HG03442 (cell line): ENCODE measurements around the gene ZNF577.
"Not testable (repeated sequence)": the region's sequence is repeated elsewhere in the genome, so short reads cannot be mapped to it uniquely, and the experiment has no call there.

ENCODE experiments used
- ATAC-seq: cut with Tn5 transposase; IDR thresholded peaks from one replicate; pipeline ENCODE4 v1.9.1; 2021; ENCODE audit warnings: mild to moderate bottlenecking, moderate library complexity; ENCODE audit not compliant: unreplicated experiment

The ZNF577 gene

GRCh38 chr19:51887522-51888498, at the start of gene ZNF577:
Gene ZNF577 (minus strand): TSS chr19:51887951. CDS start chr19:51880382, 7,569 bp downstream.
- no peak for ATAC-seq

GRCh38 chr19:51931921-51932320, 44.2 kb upstream of the ZNF577 start:
- no peak for ATAC-seq

DNA sequence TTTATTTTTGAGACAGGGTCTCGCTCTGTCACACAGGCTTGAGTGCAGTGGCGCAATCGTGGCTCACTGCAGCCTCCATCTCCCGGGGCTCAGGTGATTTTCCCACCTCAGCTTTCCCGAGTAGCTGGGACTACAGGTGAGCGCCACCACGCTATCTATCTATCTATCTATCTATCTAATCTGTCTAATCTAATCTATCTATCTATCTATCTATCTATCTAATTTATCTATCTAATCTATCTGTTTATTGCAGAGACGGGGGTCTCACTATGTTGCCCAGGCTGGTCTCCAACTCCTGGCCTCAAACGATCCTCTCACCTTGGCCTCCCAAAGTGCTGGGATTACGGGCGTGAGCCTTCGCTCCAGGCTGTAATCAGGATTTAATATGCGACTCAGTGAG, 40.1 kb upstream of the ZNF577 start:
- ATAC-seq = no peak

DNA sequence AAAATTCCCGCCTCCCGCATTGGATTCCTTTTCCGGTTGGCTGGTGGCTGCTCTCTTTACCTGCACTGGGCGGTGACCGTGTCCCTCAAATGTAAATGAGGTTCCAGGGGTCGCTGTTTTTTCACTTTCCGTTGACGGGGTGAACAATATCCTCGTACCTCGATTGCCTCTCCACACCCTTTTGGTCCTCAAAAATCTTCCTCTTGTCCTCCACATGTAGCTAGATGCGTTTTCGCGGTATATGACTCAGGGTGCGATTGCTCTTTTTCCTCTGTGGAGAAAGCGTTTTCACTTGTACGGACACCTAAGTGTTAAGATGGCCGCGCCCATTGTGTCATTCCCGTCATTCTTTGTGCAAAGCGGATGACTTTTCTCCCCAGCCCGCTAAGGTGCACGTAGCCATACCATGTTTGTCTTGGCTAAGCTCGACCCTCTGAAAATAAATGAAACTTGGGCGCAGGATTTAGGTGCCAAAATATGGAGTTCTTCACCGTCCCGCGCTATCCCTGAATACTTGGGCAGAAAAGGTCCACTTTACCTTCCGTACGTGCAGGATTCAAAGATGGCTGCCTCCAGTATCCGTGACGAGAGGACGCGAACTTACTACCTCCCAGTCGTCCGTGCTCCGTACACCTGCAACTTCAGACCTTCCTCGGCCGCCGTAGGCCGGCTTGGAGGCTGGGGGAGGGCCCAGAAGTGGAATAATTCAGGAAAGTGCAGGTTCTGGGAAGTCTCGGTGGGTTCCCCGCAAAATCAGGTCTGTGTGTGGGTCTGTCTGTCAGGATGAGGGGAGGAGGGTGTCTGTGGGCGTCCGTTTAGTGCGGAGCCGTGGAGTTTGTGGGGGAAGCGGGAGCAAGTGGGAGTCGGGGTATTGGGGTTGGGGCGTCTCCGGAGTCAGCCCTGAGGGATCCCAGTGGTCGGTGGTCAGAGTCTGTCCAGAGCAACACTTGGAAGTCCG, 39.3 kb upstream of the ZNF577 start, which contains the start of gene ZNF613:
Gene ZNF613, plus strand, starts transcription at position 689 of the 958 bp plus-strand sequence. CDS start 8,749 bp downstream, outside the sequence.
- peak; percentile 75 for ATAC-seq

DNA sequence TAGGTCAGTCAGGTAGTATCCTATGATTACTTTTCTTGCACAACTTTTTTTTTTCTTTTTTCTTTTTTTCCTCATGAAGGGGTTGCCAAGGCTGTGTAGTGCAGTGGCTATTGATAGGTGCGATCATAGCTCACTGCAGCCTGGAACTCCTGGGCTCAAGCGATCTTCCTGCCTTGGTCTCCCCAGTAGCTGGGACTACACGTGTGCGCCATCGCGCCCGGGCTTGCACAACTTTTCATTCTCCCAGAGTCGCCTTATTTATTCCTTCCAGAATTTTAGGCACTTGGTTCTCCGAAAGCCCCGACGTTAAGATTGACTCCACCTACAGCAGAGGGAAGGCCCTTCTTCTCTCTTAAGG, 38.7 kb upstream of the ZNF577 start:
- ATAC-seq = no peak

- ATAC-seq = no peak
Observed at GRCh38 chr19:51921949-51922348, 34.2 kb upstream of the ZNF577 start.

DNA sequence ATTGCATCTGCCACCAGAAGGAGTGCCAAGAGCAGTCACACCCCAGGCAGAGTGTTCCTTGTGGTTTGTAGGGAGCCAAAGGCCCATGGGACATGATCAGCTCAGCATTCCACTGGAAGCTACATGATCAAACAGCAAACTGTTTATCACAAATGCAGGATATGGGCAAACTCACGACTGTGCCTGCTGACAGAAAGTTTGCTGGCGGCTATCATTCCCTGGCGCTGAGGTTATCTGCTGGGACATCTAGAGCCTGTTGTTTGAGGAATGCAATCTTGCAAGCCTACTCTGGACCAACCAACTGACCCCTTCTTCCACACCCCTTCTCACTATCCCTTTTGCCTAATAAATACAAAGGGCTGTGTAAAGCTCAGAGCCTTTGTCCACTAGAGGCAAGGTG, 31.9 kb upstream of the ZNF577 start:
- no peak for ATAC-seq

DNA sequence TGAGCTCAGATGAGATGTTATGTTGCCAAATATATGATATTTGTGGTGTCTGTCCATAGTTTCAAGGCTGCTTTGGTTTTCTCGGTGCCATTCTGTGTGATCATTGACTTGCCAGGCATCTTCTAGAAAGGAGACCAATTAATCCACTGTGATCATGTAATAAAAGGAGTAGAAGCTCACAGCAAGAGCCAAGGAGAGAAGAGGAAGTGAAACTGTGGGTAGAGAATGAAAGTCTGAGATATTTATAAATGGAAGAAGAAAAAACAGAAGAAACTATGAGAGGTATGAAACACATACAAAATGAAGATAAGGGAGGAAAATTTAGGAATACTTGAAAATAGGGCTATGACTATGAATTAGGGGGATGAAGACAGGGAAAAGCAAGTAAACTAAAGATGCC, 28.4 kb upstream of the ZNF577 start:
- ATAC-seq = no peak

- ATAC-seq = no peak
Observed at GRCh38 chr19:51915324-51915867, 27.6 kb upstream of the ZNF577 start.

GRCh38 chr19:51907981-51908380, 20.2 kb upstream of the ZNF577 start:
- ATAC-seq = not testable (repeated sequence)

- not testable (repeated sequence) for ATAC-seq
Observed at GRCh38 chr19:51906108-51906507, 18.4 kb upstream of the ZNF577 start.

GRCh38 chr19:51905639-51906038, 17.9 kb upstream of the ZNF577 start:
- ATAC-seq = not testable (repeated sequence)

- ATAC-seq = no peak
Observed at GRCh38 chr19:51905206-51905605, 17.5 kb upstream of the ZNF577 start.

- peak; percentile 75 for ATAC-seq
Observed at GRCh38 chr19:51904331-51905165, 16.8 kb upstream of the ZNF577 start, which contains the start of gene ZNF649. Gene ZNF649 (minus strand): TSS chr19:51905017. CDS start chr19:51900107, 4,910 bp downstream.

- no peak for ATAC-seq
Observed at GRCh38 chr19:51903192-51903591, 15.4 kb upstream of the ZNF577 start.

- ATAC-seq = no peak
Observed at GRCh38 chr19:51901860-51902259, 14.1 kb upstream of the ZNF577 start.

- ATAC-seq = no peak
Observed at GRCh38 chr19:51891193-51891747, 3.5 kb upstream of the ZNF577 start.

DNA sequence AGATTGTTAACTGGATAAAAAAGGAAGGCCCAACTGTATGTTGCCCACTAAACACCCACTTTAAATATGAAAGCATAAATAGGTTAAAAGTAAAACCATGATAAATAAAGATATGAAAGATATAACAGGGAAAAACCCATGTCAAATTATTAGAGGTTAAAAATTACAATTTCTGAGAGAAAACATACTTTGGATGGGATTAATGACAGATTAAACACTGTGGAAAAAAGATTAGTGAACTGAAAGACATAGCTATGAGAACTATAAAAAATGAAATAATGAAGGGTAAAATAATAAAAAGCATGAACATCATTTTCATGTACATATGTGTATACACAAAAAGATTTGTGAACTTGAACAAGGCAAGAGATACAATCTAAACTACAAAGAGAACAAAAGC, 2.2 kb upstream of the ZNF577 start:
- no peak for ATAC-seq

GRCh38 chr19:51884713-51885112, 3.0 kb downstream of the ZNF577 start:
- no peak for ATAC-seq

GRCh38 chr19:51882518-51882917, 5.2 kb downstream of the ZNF577 start:
- ATAC-seq = no peak
